MCF 10A (cell line): ENCODE results near the gene C4orf54. TPM values are rescaled to one million over a fixed set of nuclear protein-coding genes. Genes with fewer than 3 reads are reported as not detected.

Experiments used
- BruUV-seq: library from RNA; stranded (reverse); fragments of 400-500 nt; replicated peaks from 2 replicates; lab custom pipeline; 2021; lab: Mats Ljungman, UMichigan
- CTCF ChIA-PET: fragments of 300-600 bp; sonication (Branson Sonifier 250); formaldehyde crosslinking; extraction: SDS; loops from one replicate; lab custom pipeline; 2021; ENCODE audit warnings: antibody characterized with exemption, inconsistent platforms; lab: Yijun Ruan, JAX
- POLR2A ChIA-PET: fragments of 300-600, 350-650 bp; sonication (Branson Sonifier 250); formaldehyde crosslinking; extraction: SDS; loops from one replicate; lab custom pipeline; 2020; ENCODE audit warnings: antibody characterized with exemption, inconsistent platforms; lab: Yijun Ruan, JAX
- DNase-seq: peaks from one replicate; pipeline ENCODE4 v3.0.0-alpha.2; 2018; ENCODE audit not compliant: unreplicated experiment
- H3K27ac Mint-ChIP-seq: one replicate; pipeline ENCODE4 v1.8.0; 2022; ENCODE audit warnings: mild to moderate bottlenecking, low read depth, mixed read lengths; ENCODE audit not compliant: unreplicated experiment
- H3K27me3 Mint-ChIP-seq: one replicate; pipeline ENCODE4 v1.8.0; 2022; ENCODE audit warnings: mixed read lengths; ENCODE audit not compliant: insufficient read depth, unreplicated experiment
- H3K36me3 Mint-ChIP-seq: one replicate; pipeline ENCODE4 v1.8.0; 2022; ENCODE audit warnings: mild to moderate bottlenecking, moderate library complexity, mixed read lengths; ENCODE audit not compliant: insufficient read depth, unreplicated experiment
- H3K4me1 Mint-ChIP-seq: one replicate; pipeline ENCODE4 v1.8.0; 2022; ENCODE audit warnings: mixed read lengths; ENCODE audit not compliant: insufficient read depth, unreplicated experiment
- H3K4me3 Mint-ChIP-seq: one replicate; pipeline ENCODE4 v1.8.0; 2022; ENCODE audit warnings: mild to moderate bottlenecking, moderate library complexity, mixed read lengths; ENCODE audit not compliant: unreplicated experiment
- H3K9me3 Mint-ChIP-seq: one replicate; pipeline ENCODE4 v1.8.0; 2022; ENCODE audit warnings: mixed read lengths; ENCODE audit not compliant: unreplicated experiment
- CTCF ChIP-seq: fragments of 200-600 bp; IDR thresholded peaks from one replicate; pipeline ENCODE4 v1.8.0; 2022; ENCODE audit warnings: antibody characterized with exemption, mild to moderate bottlenecking; ENCODE audit not compliant: unreplicated experiment
- intact Hi-C: fragments of 100-400 bp; cut with micrococcal nuclease; formaldehyde crosslinking; loops from 2 replicates; pipeline ENCODE4 v1.14.1; 2022
- total RNA-seq: library from RNA; stranded (reverse); gene quantifications from 2 replicates; pipeline ENCODE4 v1.2.3, GENCODE V29; 2022

Gene C4orf54
- total RNA-seq, 1 experiment from 2014 or later: not detected

- Mint-ChIP-seq H3K4me3 (no peak overlapping the region), H3K36me3 (no peaks in the 10 kb centered on the region), H3K4me1 (peaks cover 22% of the 10 kb centered on the region), H3K27me3 (no peaks in the 10 kb centered on the region), H3K27ac (no peak overlapping the region), H3K9me3 (no peaks in the 10 kb centered on the region)
- intact Hi-C loops: no loop called here
- ChIA-PET CTCF (interaction anchor here (0.8 to 1.2 kb wide), 2 partner anchors 9 to 165 kb away, joined by 3 read pairs; no protein-coding TSS in a partner anchor), POLR2A (no interaction called here)
- DNase-seq: no peak
- BruUV-seq: no TSS peak
- no peak for TF ChIP-seq CTCF
These were observed 14.7 kb downstream of the C4orf54 start for GRCh38 chr4:99642725-99643489.

GRCh38 chr4:99640676-99641075 lies 17.0 kb downstream of the C4orf54 start:
- CTCF ChIA-PET: interaction anchor here (0.5 kb wide), 1 partner anchor 439 kb away, joined by 5 read pairs; no protein-coding TSS in a partner anchor
- TF ChIP-seq CTCF: no peak
- Mint-ChIP-seq H3K27me3 (no peaks in the 10 kb centered on the region), H3K27ac (no peak overlapping the region), H3K9me3 (no peaks in the 10 kb centered on the region), H3K36me3 (no peaks in the 10 kb centered on the region), H3K4me3 (no peak overlapping the region), H3K4me1 (peaks cover 21% of the 10 kb centered on the region)
- DNase-seq: no peak
- POLR2A ChIA-PET: no interaction called here
- BruUV-seq: no TSS peak
- intact Hi-C loops: no loop called here

- intact Hi-C loops: no loop called here
- BruUV-seq: no TSS peak
- DNase-seq: no peak
- Mint-ChIP-seq H3K9me3 (no peaks in the 10 kb centered on the region), H3K27ac (no peak overlapping the region), H3K4me3 (no peak overlapping the region), H3K36me3 (no peaks in the 10 kb centered on the region), H3K27me3 (no peaks in the 10 kb centered on the region), H3K4me1 (peaks cover 12% of the 10 kb centered on the region)
- TF ChIP-seq CTCF: no peak
- POLR2A ChIA-PET: no interaction called here
- CTCF ChIA-PET: interaction anchor here (0.7 to 0.8 kb wide), 2 partner anchors 19 to 134 kb away, joined by 3 read pairs; no protein-coding TSS in a partner anchor
These were observed 20.5 kb downstream of the C4orf54 start for GRCh38 chr4:99637174-99637573.

DNA sequence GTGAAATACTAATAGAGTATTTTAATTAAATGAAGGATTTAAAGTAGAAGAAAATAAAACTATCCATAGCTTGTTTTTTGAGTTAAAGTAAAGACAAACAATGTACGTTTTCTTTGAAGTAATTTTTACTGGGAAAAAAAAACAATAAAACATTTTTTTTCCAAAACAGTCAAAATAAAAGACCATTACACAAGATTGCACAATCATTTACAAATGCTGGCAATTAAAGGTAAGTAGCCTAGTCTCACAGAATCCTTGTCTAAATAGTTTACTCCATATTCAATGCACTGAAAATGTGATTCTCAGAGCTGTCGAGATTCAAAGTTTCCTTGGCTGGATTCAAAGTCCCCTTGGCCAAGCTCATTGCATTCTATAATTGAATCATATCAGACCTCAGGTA lies 21.2 kb downstream of the C4orf54 start:
- POLR2A ChIA-PET: interaction anchor here (0.6 to 1.0 kb wide), 5 partner anchors 17 to 180 kb away, joined by 3 to 4 read pairs (median 4); partner anchors contain the start of genes DAPP1 and TRMT10A
- intact Hi-C loops: no loop called here
- no peak for DNase-seq
- no peak overlapping the region for H3K4me3 Mint-ChIP-seq
- no peak overlapping the region for H3K27ac Mint-ChIP-seq
- TF ChIP-seq CTCF: no peak
- no peaks in the 10 kb centered on the region for H3K9me3 Mint-ChIP-seq
- CTCF ChIA-PET: interaction anchor here (0.7 to 1.0 kb wide), 3 partner anchors 17 to 175 kb away, joined by 3 read pairs; no protein-coding TSS in a partner anchor
- H3K4me1 Mint-ChIP-seq: peaks cover 12% of the 10 kb centered on the region
- BruUV-seq: no TSS peak
- no peaks in the 10 kb centered on the region for H3K27me3 Mint-ChIP-seq
- H3K36me3 Mint-ChIP-seq: no peaks in the 10 kb centered on the region
